Measurements from ENCODE around the gene CXADR. TPM values are rescaled to one million over a fixed set of nuclear protein-coding genes. Genes with fewer than 3 reads are reported as not detected.

The CXADR gene
- total RNA-seq, 4 donors from 2014 or later: 39.9 to 75.4 (median 62.9) TPM

- no peak for TF ChIP-seq CTCF (IDR thresholded peaks at IDR 0.05)
- TF ChIP-seq POLR2A (IDR thresholded peaks at IDR 0.05): no peak
- DNase-seq: no peak
- H3K4me3 ChIP-seq (replicated peaks in 1 of 3): no peak overlapping the region
- peaks cover 4 to 7% of the 10 kb centered on the region in 2 donors for H3K36me3 ChIP-seq
- 87 to 91% methylated on average over 4 of the region's 4 CpGs for WGBS, 2 donors
- H3K4me1 ChIP-seq: no peaks in the 10 kb centered on the region
- intact Hi-C loops (cut with DNase I): no loop called here
- no peaks in the 10 kb centered on the region for H3K27me3 ChIP-seq
- H3K9me3 ChIP-seq: no peaks in the 10 kb centered on the region
- H3K27ac ChIP-seq: no peak overlapping the region
Observed at GRCh38 chr21:17590430-17590829, 77.6 kb downstream of the CXADR start.

GRCh38 chr21:17597680-17598079 is 84.8 kb downstream of the CXADR start:
- WGBS, 2 donors: 82 to 91% methylated on average over 1 of the region's 1 CpG
- H3K4me1 ChIP-seq: no peaks in the 10 kb centered on the region
- no peaks in the 10 kb centered on the region for H3K27me3 ChIP-seq
- no peaks in the 10 kb centered on the region for H3K9me3 ChIP-seq
- no peak for TF ChIP-seq CTCF (IDR thresholded peaks at IDR 0.05)
- TF ChIP-seq POLR2A (IDR thresholded peaks at IDR 0.05): no peak
- DNase-seq: no peak
- H3K27ac ChIP-seq: no peak overlapping the region
- intact Hi-C loops (cut with DNase I): no loop called here
- no peak overlapping the region for H3K4me3 ChIP-seq (replicated peaks in 1 of 3)
- H3K36me3 ChIP-seq: peaks cover 7 to 16% of the 10 kb centered on the region in 2 donors

GRCh38 chr21:17598437-17598836 is 85.6 kb downstream of the CXADR start:
- Histone ChIP-seq H3K9me3 (no peaks in the 10 kb centered on the region), H3K36me3 (peaks cover 7 to 22% of the 10 kb centered on the region in 2 donors), H3K4me3 (replicated peaks in 1 of 3) (no peak overlapping the region), H3K4me1 (no peaks in the 10 kb centered on the region), H3K27ac (no peak overlapping the region), H3K27me3 (no peaks in the 10 kb centered on the region)
- TF ChIP-seq CTCF (IDR thresholded peaks at IDR 0.05) (no peak), POLR2A (IDR thresholded peaks at IDR 0.05) (no peak)
- DNase-seq: no peak
- WGBS, 2 donors: 94 to 96% methylated on average over 3 of the region's 3 CpGs
- intact Hi-C loops (cut with DNase I): no loop called here

- DNase-seq: no peak
- 88 to 94% methylated on average over 3 of the region's 3 CpGs for WGBS, 2 donors
Observed at GRCh38 chr21:17602874-17603273, 90.0 kb downstream of the CXADR start.

GRCh38 chr21:17607684-17608083 is 94.8 kb downstream of the CXADR start:
- peaks cover 3 to 8% of the 10 kb centered on the region in 2 donors for H3K36me3 ChIP-seq
- H3K4me3 ChIP-seq (replicated peaks in 1 of 3): no peak overlapping the region
- H3K27ac ChIP-seq: no peak overlapping the region
- WGBS, 2 donors: 98 to 99% methylated on average over 2 of the region's 2 CpGs
- DNase-seq: no peak
- peaks cover 11 to 12% of the 10 kb centered on the region in 2 donors for H3K4me1 ChIP-seq
- intact Hi-C loops (cut with DNase I): no loop called here
- H3K27me3 ChIP-seq: no peaks in the 10 kb centered on the region
- no peak for TF ChIP-seq POLR2A (IDR thresholded peaks at IDR 0.05)
- TF ChIP-seq CTCF (IDR thresholded peaks at IDR 0.05): no peak
- no peaks in the 10 kb centered on the region for H3K9me3 ChIP-seq

More at GRCh38 chr21:17602874-17603273, 90.0 kb downstream of the CXADR start:
- Histone ChIP-seq H3K4me3 (replicated peaks in 1 of 3) (no peak overlapping the region), H3K27ac (no peak overlapping the region), H3K4me1 (no peaks in the 10 kb centered on the region), H3K9me3 (no peaks in the 10 kb centered on the region), H3K27me3 (no peaks in the 10 kb centered on the region), H3K36me3 (peaks cover 3 to 18% of the 10 kb centered on the region in 2 donors)
- TF ChIP-seq CTCF (IDR thresholded peaks at IDR 0.05) (no peak), POLR2A (IDR thresholded peaks at IDR 0.05) (no peak)
- intact Hi-C loops (cut with DNase I): no loop called here

Data from thyroid gland (tissue), 4 donors.